ENCODE measurements around the gene SCARB2.

GRCh38 chr4:76224171-76224570 is 10.5 kb upstream of the SCARB2 start:
- TF ChIP-seq CTCF (IDR thresholded peaks at IDR 0.05) (no peak), EZH2 (IDR thresholded peaks at IDR 0.05) (no peak)

Measured in neural progenitor cell (in vitro differentiated cells).